Measurements from ENCODE around the gene CSF1. TPM values are rescaled to one million over a fixed set of nuclear protein-coding genes. Genes with fewer than 3 reads are reported as not detected.

The CSF1 gene
- total and polyA plus RNA-seq, 2 donors (not counting 3 experiments of a cell fraction or from before 2014, with no cell fraction given): 24.5 to 28.9 TPM

- Histone ChIP-seq H3K4me2 (ENCODE audit: insufficient read depth, low read length) (no peak overlapping the region), H3K36me3 (ENCODE audit: control insufficient read depth in 2 of 2, extremely low read depth in 1 of 2, insufficient read depth in 2 of 2, low read length in 2 of 2) (no peaks in the 10 kb centered on the region), H3K4me3 (replicated peaks in 1 of 3; ENCODE audit: insufficient read depth in 1 of 3, low read depth in 1 of 3, low read length in 3 of 3) (no peak overlapping the region), H4K20me1 (replicated peaks; ENCODE audit: control insufficient read depth, extremely low read depth, insufficient read depth, low read length) (no peaks in the 10 kb centered on the region), H3K9me1 (replicated peaks; ENCODE audit: control insufficient read depth, extremely low read depth, insufficient read depth, low read length) (no peaks in the 10 kb centered on the region), H3K79me2 (ENCODE audit: control insufficient read depth, insufficient read depth, low read length) (no peaks in the 10 kb centered on the region), H3K4me1 (ENCODE audit: control insufficient read depth, extremely low read depth, insufficient read depth, low read length) (peaks cover 30% of the 10 kb centered on the region), H2AFZ (ENCODE audit: low read depth, low read length) (no peak overlapping the region), H3K27me3 (ENCODE audit: control insufficient read depth in 2 of 2, insufficient read depth in 2 of 2, low read length in 2 of 2) (no peaks in the 10 kb centered on the region), H3K9me3 (replicated peaks; ENCODE audit: control insufficient read depth, insufficient read depth, low read length) (no peaks in the 10 kb centered on the region), H3K27ac (ENCODE audit: insufficient read depth, low read depth, low read length) (no peak overlapping the region), H3K9ac (replicated peaks; ENCODE audit: extremely low read depth, insufficient read depth, low read length) (no peak overlapping the region)
- FAIRE-seq (peak; percentile 71), DNase-seq (ENCODE audit: low read depth, low spot score) (peak; percentile 43)
- ChIA-PET CTCF (interaction anchor here (1.5 to 12.5 kb wide), 3 partner anchors 9 to 196 kb away, joined by 3 to 807 read pairs (median 11); partner anchors contain the start of gene AHCYL1), POLR2A (no interaction called here)
- BruUV-seq (replicated peaks): no TSS peak
- no peak for TF ChIP-seq POLR2AphosphoS5 (IDR thresholded peaks at IDR 0.05; ENCODE audit: insufficient read depth, low read depth, low read length)
- TF ChIP-seq MAX (IDR thresholded peaks at IDR 0.05; ENCODE audit: insufficient read depth, insufficient read length): no peak
- peak; percentile 22 for TF ChIP-seq GATA2 (IDR thresholded peaks at IDR 0.05; ENCODE audit: insufficient read depth, insufficient read length, low read depth, low read length)
- TF ChIP-seq EZH2 (IDR thresholded peaks at IDR 0.05; ENCODE audit: borderline replicate concordance, low read depth, low read length, severe bottlenecking): no peak
- peak; percentile 13 for TF ChIP-seq FOS (IDR thresholded peaks at IDR 0.05; ENCODE audit: borderline replicate concordance, insufficient read depth, low read length)
- TF ChIP-seq POLR2A (IDR thresholded peaks at IDR 0.05; ENCODE audit: low read depth, low read length): no peak
- intact Hi-C loops (cut with micrococcal nuclease): loop anchor here (5.0 kb wide), 1 partner anchor 43 kb away; no protein-coding TSS in a partner anchor
- dilution Hi-C loops (cut with MboI; ENCODE audit: extremely low pct_ligation_motif_present, low sequenced_read_pairs): no loop called here
These were observed 65.1 kb downstream of the CSF1 start for GRCh38 chr1:109975718-109976117.

GRCh38 chr1:109976762-109977161 is 66.1 kb downstream of the CSF1 start:
- no peak for FAIRE-seq
- dilution Hi-C loops (cut with MboI; ENCODE audit: extremely low pct_ligation_motif_present, low sequenced_read_pairs): no loop called here
- CTCF ChIA-PET: interaction anchor here (1.2 to 12.5 kb wide), 4 partner anchors 8 to 197 kb away, joined by 3 to 807 read pairs (median 7); partner anchors contain the start of gene AHCYL1

More at GRCh38 chr1:109976762-109977161, 66.1 kb downstream of the CSF1 start:
- TF ChIP-seq POLR2AphosphoS5 (IDR thresholded peaks at IDR 0.05; ENCODE audit: insufficient read depth, low read depth, low read length): no peak
- TF ChIP-seq CTCF (IDR thresholded peaks at IDR 0.05; ENCODE audit: extremely low read depth in 1 of 2, insufficient read depth in 1 of 2, low read depth in 1 of 2, low read length in 2 of 2): no peak
- no peak for TF ChIP-seq POLR2A (IDR thresholded peaks at IDR 0.05; ENCODE audit: low read depth, low read length)
- no peak for TF ChIP-seq GATA2 (IDR thresholded peaks at IDR 0.05; ENCODE audit: insufficient read depth, insufficient read length, low read depth, low read length)
- no peak for TF ChIP-seq MYC (IDR thresholded peaks at IDR 0.05; ENCODE audit: low read depth, low read length)
- no peak for TF ChIP-seq JUN (IDR thresholded peaks at IDR 0.05; ENCODE audit: borderline replicate concordance, insufficient read depth, insufficient read length, low read depth)
- no peak for TF ChIP-seq EZH2 (IDR thresholded peaks at IDR 0.05; ENCODE audit: borderline replicate concordance, low read depth, low read length, severe bottlenecking)
- TF ChIP-seq FOS (IDR thresholded peaks at IDR 0.05; ENCODE audit: borderline replicate concordance, insufficient read depth, low read length): no peak
- no peak for TF ChIP-seq MAX (IDR thresholded peaks at IDR 0.05; ENCODE audit: insufficient read depth, insufficient read length)
- no peaks in the 10 kb centered on the region for H3K36me3 ChIP-seq (ENCODE audit: control insufficient read depth in 2 of 2, extremely low read depth in 1 of 2, insufficient read depth in 2 of 2, low read length in 2 of 2)
- POLR2A ChIA-PET: no interaction called here
- no peaks in the 10 kb centered on the region for H3K9me1 ChIP-seq (replicated peaks; ENCODE audit: control insufficient read depth, extremely low read depth, insufficient read depth, low read length)
- intact Hi-C loops (cut with micrococcal nuclease): loop anchor here (5.0 kb wide), 1 partner anchor 44 kb away; no protein-coding TSS in a partner anchor
- DNase-seq (ENCODE audit: low read depth, low spot score): no peak
- peaks cover 34% of the 10 kb centered on the region for H3K4me1 ChIP-seq (ENCODE audit: control insufficient read depth, extremely low read depth, insufficient read depth, low read length)
- no peak overlapping the region for H3K9ac ChIP-seq (replicated peaks; ENCODE audit: extremely low read depth, insufficient read depth, low read length)
- H3K27ac ChIP-seq (ENCODE audit: insufficient read depth, low read depth, low read length): no peak overlapping the region
- no peaks in the 10 kb centered on the region for H3K9me3 ChIP-seq (replicated peaks; ENCODE audit: control insufficient read depth, insufficient read depth, low read length)
- H2AFZ ChIP-seq (ENCODE audit: low read depth, low read length): no peak overlapping the region
- no peaks in the 10 kb centered on the region for H4K20me1 ChIP-seq (replicated peaks; ENCODE audit: control insufficient read depth, extremely low read depth, insufficient read depth, low read length)
- H3K27me3 ChIP-seq (ENCODE audit: control insufficient read depth in 2 of 2, insufficient read depth in 2 of 2, low read length in 2 of 2): no peaks in the 10 kb centered on the region
- H3K4me2 ChIP-seq (ENCODE audit: insufficient read depth, low read length): no peak overlapping the region
- no peaks in the 10 kb centered on the region for H3K79me2 ChIP-seq (ENCODE audit: control insufficient read depth, insufficient read depth, low read length)
- no TSS peak for BruUV-seq (replicated peaks)
- no peak overlapping the region for H3K4me3 ChIP-seq (replicated peaks in 1 of 3; ENCODE audit: insufficient read depth in 1 of 3, low read depth in 1 of 3, low read length in 3 of 3)
